MM.1S (cell line): ENCODE measurements around the gene COBL.

Experiments used
- DNase-seq: peaks from one replicate; pipeline ENCODE4 v3.0.0-alpha.2; 2015
- H2AFZ ChIP-seq: fragments of 300-600 bp; sonication (generic); 2 replicates; pipeline ENCODE4 v1.6.0; 2016; ENCODE audit warnings: antibody characterized with exemption, low read length
- H3F3A ChIP-seq: fragments of 300-600 bp; sonication (generic); 2 replicates; pipeline ENCODE4 v1.6.1; 2016; ENCODE audit warnings: mild to moderate bottlenecking, antibody characterized with exemption, low read length, moderate library complexity, mixed read lengths; ENCODE audit not compliant: insufficient read depth
- H3K27ac ChIP-seq: fragments of 300-600 bp; sonication (generic); 2 replicates; pipeline ENCODE4 v1.5.1; 2016; ENCODE audit warnings: mild to moderate bottlenecking, low read length
- H3K27me3 ChIP-seq: fragments of 300-600 bp; sonication (generic); replicated peaks from 2 replicates; pipeline ENCODE4 v1.6.0; 2016; ENCODE audit warnings: low read length; ENCODE audit not compliant: insufficient read depth
- H3K36me3 ChIP-seq: fragments of 300-600 bp; sonication (generic); replicated peaks from 2 replicates; pipeline ENCODE4 v1.6.1; 2016; ENCODE audit warnings: mild to moderate bottlenecking, low read length, mixed read lengths; ENCODE audit not compliant: insufficient read depth
- H3K4me1 ChIP-seq: fragments of 300-600 bp; sonication (generic); 2 replicates; pipeline ENCODE4 v1.6.1; 2016; ENCODE audit warnings: low read length, mixed read lengths
- H3K4me2 ChIP-seq: fragments of 300-600 bp; sonication (generic); 2 replicates; pipeline ENCODE4 v1.6.0; 2016; ENCODE audit warnings: low read depth, low read length
- H3K4me3 ChIP-seq: fragments of 300-600 bp; sonication (generic); 2 replicates; pipeline ENCODE4 v1.5.1; 2016; ENCODE audit warnings: low read length, mixed read lengths
- H3K79me2 ChIP-seq: fragments of 300-600 bp; sonication (generic); 2 replicates; pipeline ENCODE4 v1.6.1; 2016; ENCODE audit warnings: mixed run types, low read length, mixed read lengths
- H3K9ac ChIP-seq: fragments of 300-600 bp; sonication (generic); 2 replicates; pipeline ENCODE4 v1.6.1; 2016; ENCODE audit warnings: low read length, mixed read lengths
- H3K9me2 ChIP-seq: fragments of 300-600 bp; sonication (generic); replicated peaks from 2 replicates; pipeline ENCODE4 v1.6.1; 2016; ENCODE audit warnings: mild to moderate bottlenecking, low read length, mixed read lengths; ENCODE audit not compliant: insufficient read depth
- H3K9me3 ChIP-seq: fragments of 300-600 bp; sonication (generic); replicated peaks from 2 replicates; pipeline ENCODE4 v1.6.1; 2016; ENCODE audit warnings: mild to moderate bottlenecking, low read length, mixed read lengths; ENCODE audit not compliant: insufficient read depth
- H4K20me1 ChIP-seq: fragments of 300-600 bp; sonication (generic); 2 replicates; pipeline ENCODE4 v1.6.1; 2016; ENCODE audit warnings: mild to moderate bottlenecking, low read length, moderate library complexity, mixed read lengths; ENCODE audit not compliant: insufficient read depth
- EZH2 ChIP-seq: fragments of 300-600 bp; sonication (generic); optimal IDR thresholded peaks from 2 replicates; pipeline ENCODE3; 2017; ENCODE audit warnings: low read depth, mild to moderate bottlenecking, antibody characterized with exemption, low read length, mixed read lengths
- EZH2phosphoT487 ChIP-seq: fragments of 300-600 bp; sonication (generic); IDR thresholded peaks from 2 replicates; pipeline ENCODE4 v1.6.1; 2018; ENCODE audit warnings: antibody characterized with exemption, low read length
- TF ChIP-seq, protein P1 (sequence below): fragments of 300-600 bp; sonication (generic); IDR thresholded peaks from 2 replicates; pipeline ENCODE4 v1.5.1; 2016; ENCODE audit warnings: antibody characterized with exemption, low read length, mixed read lengths

COBL gene

DNA sequence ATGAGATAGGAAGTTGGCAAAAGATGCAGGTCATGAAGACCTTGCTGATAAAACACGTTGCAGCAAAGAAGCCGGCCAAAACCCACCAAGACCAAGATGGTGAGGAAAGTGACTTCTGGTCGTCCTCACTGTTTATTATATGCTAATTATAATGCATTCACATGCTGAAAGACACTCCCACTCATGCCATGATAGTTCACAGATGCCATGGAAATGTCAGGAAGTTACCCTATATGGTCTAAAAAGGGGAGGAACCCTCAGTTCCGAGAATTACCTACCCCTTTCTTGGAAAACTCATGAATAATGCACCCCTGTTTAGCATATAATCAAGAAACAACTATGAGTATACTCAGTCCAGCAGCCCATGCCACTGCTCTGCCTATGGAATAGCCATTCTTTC, 331.5 kb downstream of the COBL start:
- Histone ChIP-seq H3K4me1 (no peaks in the 10 kb centered on the region), H3F3A (no peaks in the 10 kb centered on the region), H3K36me3 (no peaks in the 10 kb centered on the region), H3K27ac (no peak overlapping the region), H3K9me2 (no peaks in the 10 kb centered on the region), H3K4me3 (no peak overlapping the region), H3K4me2 (no peak overlapping the region), H3K79me2 (no peaks in the 10 kb centered on the region), H3K9ac (no peak overlapping the region), H3K9me3 (no peaks in the 10 kb centered on the region), H4K20me1 (no peaks in the 10 kb centered on the region), H2AFZ (no peak overlapping the region), H3K27me3 (no peaks in the 10 kb centered on the region)
- DNase-seq, result no peak
- no peak for TF ChIP-seq EZH2

DNA sequence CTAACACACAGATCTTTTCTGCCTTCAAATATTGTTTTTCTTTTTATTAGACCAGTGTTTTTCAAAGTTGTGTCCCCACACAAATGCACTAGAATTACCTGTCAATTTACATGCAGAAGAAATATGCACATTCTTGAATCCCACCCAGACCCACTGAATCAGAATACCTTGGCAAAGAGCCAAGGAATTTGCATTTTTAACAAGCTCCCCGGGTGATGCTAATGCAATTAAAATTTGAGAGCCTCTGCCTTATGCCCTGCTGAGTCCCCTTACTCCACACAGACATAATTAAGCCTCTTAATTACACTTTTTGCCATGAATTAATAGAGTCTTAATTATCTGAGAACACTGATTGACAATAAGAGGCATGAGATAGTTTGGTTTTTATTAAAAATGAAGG, 332.8 kb downstream of the COBL start:
- Histone ChIP-seq H3K27me3 (no peaks in the 10 kb centered on the region), H3K27ac (no peak overlapping the region), H3K9me3 (no peaks in the 10 kb centered on the region), H3K9me2 (no peaks in the 10 kb centered on the region), H3K9ac (no peak overlapping the region), H3F3A (no peaks in the 10 kb centered on the region), H4K20me1 (no peaks in the 10 kb centered on the region), H3K4me2 (no peak overlapping the region), H3K36me3 (no peaks in the 10 kb centered on the region), H3K4me1 (no peaks in the 10 kb centered on the region), H3K4me3 (no peak overlapping the region), H3K79me2 (no peaks in the 10 kb centered on the region), H2AFZ (no peak overlapping the region)
- no peak for DNase-seq
- no peak for TF ChIP-seq EZH2phosphoT487
- no peak for TF ChIP-seq EZH2
- TF ChIP-seq, protein P1, sequence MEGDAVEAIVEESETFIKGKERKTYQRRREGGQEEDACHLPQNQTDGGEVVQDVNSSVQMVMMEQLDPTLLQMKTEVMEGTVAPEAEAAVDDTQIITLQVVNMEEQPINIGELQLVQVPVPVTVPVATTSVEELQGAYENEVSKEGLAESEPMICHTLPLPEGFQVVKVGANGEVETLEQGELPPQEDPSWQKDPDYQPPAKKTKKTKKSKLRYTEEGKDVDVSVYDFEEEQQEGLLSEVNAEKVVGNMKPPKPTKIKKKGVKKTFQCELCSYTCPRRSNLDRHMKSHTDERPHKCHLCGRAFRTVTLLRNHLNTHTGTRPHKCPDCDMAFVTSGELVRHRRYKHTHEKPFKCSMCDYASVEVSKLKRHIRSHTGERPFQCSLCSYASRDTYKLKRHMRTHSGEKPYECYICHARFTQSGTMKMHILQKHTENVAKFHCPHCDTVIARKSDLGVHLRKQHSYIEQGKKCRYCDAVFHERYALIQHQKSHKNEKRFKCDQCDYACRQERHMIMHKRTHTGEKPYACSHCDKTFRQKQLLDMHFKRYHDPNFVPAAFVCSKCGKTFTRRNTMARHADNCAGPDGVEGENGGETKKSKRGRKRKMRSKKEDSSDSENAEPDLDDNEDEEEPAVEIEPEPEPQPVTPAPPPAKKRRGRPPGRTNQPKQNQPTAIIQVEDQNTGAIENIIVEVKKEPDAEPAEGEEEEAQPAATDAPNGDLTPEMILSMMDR, result no peak

DNA sequence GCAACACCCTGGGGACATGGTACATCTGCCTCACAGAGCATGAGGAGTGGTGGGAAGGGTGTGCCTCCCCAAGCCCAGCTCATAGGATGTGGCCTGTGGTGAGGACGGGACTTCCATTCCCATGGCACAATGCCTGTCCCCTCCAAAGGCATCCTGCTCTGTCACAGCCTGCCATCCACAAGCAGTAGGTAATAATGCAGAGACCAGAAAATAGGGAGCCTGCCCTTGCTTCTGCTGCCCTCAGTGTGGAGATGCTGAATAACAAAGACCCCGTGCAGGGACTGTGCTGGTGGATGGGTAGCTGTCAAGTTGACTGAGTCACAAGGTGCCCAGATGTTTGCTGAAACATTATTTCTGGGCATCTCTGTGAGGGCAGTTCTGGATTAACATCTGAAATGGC, 334.0 kb downstream of the COBL start:
- no peak overlapping the region for H3K4me3 ChIP-seq
- no peaks in the 10 kb centered on the region for H3K9me2 ChIP-seq
- no peaks in the 10 kb centered on the region for H3K36me3 ChIP-seq
- no peaks in the 10 kb centered on the region for H3K4me1 ChIP-seq
- no peak overlapping the region for H2AFZ ChIP-seq
- no peaks in the 10 kb centered on the region for H4K20me1 ChIP-seq
- no peak overlapping the region for H3K4me2 ChIP-seq
- TF ChIP-seq EZH2phosphoT487, result no peak
- TF ChIP-seq, protein P1, result no peak
- TF ChIP-seq EZH2, result no peak
- DNase-seq, result no peak
- no peaks in the 10 kb centered on the region for H3K9me3 ChIP-seq
- no peaks in the 10 kb centered on the region for H3K27me3 ChIP-seq
- H3K9ac ChIP-seq, result no peak overlapping the region
- H3K27ac ChIP-seq, result no peak overlapping the region
- H3F3A ChIP-seq, result no peaks in the 10 kb centered on the region
- no peaks in the 10 kb centered on the region for H3K79me2 ChIP-seq

DNA sequence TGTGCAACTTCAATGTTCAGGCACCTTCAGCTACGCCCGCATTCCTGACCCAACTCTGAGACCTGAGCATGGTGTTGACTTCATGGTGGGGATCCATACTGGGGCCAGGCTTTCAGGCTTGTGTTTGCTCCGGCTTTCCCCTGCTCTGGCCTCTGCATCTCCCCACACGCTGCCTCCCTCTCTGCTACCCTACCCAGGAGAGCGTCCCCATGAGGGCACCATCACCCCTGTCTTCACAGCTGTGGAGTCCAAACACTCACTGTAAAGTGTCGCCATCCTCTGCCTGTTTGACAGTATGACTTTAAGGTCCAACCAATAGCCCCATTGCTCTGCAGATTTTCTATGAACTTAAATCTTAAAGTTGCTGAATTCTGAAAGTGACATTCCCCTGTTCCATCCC, 334.9 kb downstream of the COBL start:
- H3K27me3 ChIP-seq, result no peaks in the 10 kb centered on the region
- H2AFZ ChIP-seq, result no peak overlapping the region
- no peaks in the 10 kb centered on the region for H3K36me3 ChIP-seq
- H3K4me1 ChIP-seq, result no peaks in the 10 kb centered on the region
- H3K4me3 ChIP-seq, result no peak overlapping the region
- no peak overlapping the region for H3K4me2 ChIP-seq
- no peak overlapping the region for H3K27ac ChIP-seq
- no peaks in the 10 kb centered on the region for H4K20me1 ChIP-seq
- no peaks in the 10 kb centered on the region for H3K79me2 ChIP-seq
- TF ChIP-seq EZH2phosphoT487, result no peak
- TF ChIP-seq, protein P1, result no peak
- no peak for TF ChIP-seq EZH2
- H3K9me3 ChIP-seq, result no peaks in the 10 kb centered on the region
- no peaks in the 10 kb centered on the region for H3F3A ChIP-seq
- no peak for DNase-seq
- no peaks in the 10 kb centered on the region for H3K9me2 ChIP-seq
- H3K9ac ChIP-seq, result no peak overlapping the region
